T-helper 1 cell treated with Interleukin-12 subunit alpha and Interleukin-12 subunit beta and Interleukin-4 antibody, amounts not matched to agents 30 ng/mL and 1 ng/mL, for 36 hours (primary cell): ENCODE results near the gene ADRB1. TPM values are rescaled to one million over a fixed set of nuclear protein-coding genes. Genes with fewer than 3 reads are reported as not detected.

ENCODE experiments used
- intact Hi-C: fragments of 100-400 bp; cut with micrococcal nuclease; formaldehyde crosslinking; loops from one replicate; pipeline ENCODE4 v1.15.1; 2024
- total RNA-seq: library from RNA; stranded (reverse); gene quantifications from 2 replicates; pipeline ENCODE4 v1.2.3, GENCODE V29; 2022

The ADRB1 gene
- total RNA-seq, 1 donor from 2014 or later = 0.12 TPM

GRCh38 chr10:114084215-114084614 is 40.5 kb downstream of the ADRB1 start:
- intact Hi-C loops = loop anchor here (5.0 kb wide), 1 partner anchor 57 kb away; no protein-coding TSS in a partner anchor

DNA sequence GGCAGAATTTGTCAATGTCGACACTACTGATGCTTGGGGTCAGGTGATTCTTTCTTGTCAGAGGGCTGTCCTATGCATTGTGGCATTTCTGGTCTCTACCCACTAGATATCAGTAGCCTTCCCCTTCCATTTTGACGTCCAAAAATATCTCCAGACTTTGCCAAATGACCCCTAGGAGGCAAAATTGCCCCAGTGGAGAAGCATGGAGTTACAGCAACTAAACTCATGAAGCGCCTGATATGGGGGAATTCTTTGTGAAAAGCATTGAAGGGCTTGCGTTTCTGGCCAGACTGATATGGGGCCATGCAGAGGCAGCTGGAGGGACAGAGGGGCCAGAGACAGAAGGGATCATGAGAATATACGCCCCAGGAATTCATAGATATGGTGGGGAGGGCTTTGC is 43.6 kb downstream of the ADRB1 start:
- intact Hi-C loops = no loop called here

- intact Hi-C loops = no loop called here
Measured at GRCh38 chr10:114087655-114088054, 44.0 kb downstream of the ADRB1 start.

GRCh38 chr10:114094795-114095194 is 51.1 kb downstream of the ADRB1 start:
- intact Hi-C loops = no loop called here

- intact Hi-C loops = no loop called here
Measured at GRCh38 chr10:114095559-114096337, 52.1 kb downstream of the ADRB1 start.

Other genes with a start within 250 kb of the ADRB1 start
- 14.4 and 15.0 TPM in 2 replicates for gene DCLRE1A, start 189.8 kb upstream of the ADRB1 start, total RNA-seq
- 24.9 and 27.2 TPM in 2 replicates for gene NHLRC2, start 189.2 kb upstream of the ADRB1 start, total RNA-seq
- gene CCDC186, start 130.3 kb downstream of the ADRB1 start, total RNA-seq = 19.4 and 20.5 TPM in 2 replicates
- gene TDRD1, start 135.5 kb downstream of the ADRB1 start, total RNA-seq = 0.05 and 0.10 TPM in 2 replicates
- not detected in 2 replicates for gene VWA2, start 195.4 kb downstream of the ADRB1 start, total RNA-seq